Ishikawa (cell line): ENCODE results near the gene ATP4B.

Experiments used
- EGR1 ChIP-seq: IDR thresholded peaks from 2 replicates; pipeline ENCODE4 v1.6.1; 2012
- EP300 ChIP-seq: IDR thresholded peaks from 2 replicates; pipeline ENCODE4 v1.6.1; 2012; ENCODE audit warnings: borderline replicate concordance
- FOXM1 ChIP-seq: IDR thresholded peaks from 2 replicates; pipeline ENCODE4 v1.6.1; 2012; ENCODE audit warnings: low read depth, borderline replicate concordance
- NFIC ChIP-seq: IDR thresholded peaks from 2 replicates; pipeline ENCODE4 v1.6.1; 2012
- TAF1 ChIP-seq: IDR thresholded peaks from 2 replicates; pipeline ENCODE4 v1.6.1; 2012; ENCODE audit warnings: low read depth, mild to moderate bottlenecking
- TCF12 ChIP-seq: IDR thresholded peaks from 2 replicates; pipeline ENCODE4 v1.6.1; 2012; ENCODE audit warnings: low read depth
- TF ChIP-seq, protein P1 (sequence below): IDR thresholded peaks from 2 replicates; pipeline ENCODE4 v1.6.1; 2012; ENCODE audit warnings: low read depth, mild to moderate bottlenecking
- TF ChIP-seq, protein P2 (sequence below): IDR thresholded peaks from 2 replicates; pipeline ENCODE4 v1.6.1; 2012

DNA sequence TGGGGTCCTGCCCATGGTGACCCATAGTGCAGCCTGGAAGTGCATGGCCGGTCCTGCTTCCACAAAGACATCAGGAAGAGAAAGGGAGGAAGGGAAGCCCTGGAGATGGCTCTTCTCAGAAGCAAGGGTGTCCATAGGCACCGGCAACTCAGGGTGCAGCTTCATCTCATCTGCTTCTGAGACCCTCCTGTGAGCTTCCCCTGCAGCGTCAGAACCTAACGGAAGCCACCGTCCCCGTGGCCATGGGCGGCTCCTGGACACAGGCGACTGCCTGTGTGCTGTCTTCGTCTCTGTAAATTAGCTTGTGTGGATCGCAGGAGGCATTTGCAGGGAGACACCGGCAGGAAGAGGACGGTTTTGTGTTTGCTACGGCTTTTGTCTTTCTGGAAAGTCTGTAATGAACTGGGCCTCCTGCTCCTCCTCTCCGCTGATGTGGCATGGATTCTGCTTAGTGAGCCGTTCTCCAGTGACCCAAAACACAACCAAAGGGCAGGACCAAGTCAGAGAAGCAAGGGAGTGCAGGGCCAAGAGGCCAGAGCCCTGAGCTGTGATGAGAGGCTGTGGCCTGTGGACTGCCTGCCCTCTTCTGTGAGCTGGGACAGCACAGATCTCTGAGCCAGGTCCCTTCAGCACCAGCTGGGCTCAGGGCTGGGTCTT lies 2.5 kb downstream of the ATP4B start:
- TF ChIP-seq, protein P1, sequence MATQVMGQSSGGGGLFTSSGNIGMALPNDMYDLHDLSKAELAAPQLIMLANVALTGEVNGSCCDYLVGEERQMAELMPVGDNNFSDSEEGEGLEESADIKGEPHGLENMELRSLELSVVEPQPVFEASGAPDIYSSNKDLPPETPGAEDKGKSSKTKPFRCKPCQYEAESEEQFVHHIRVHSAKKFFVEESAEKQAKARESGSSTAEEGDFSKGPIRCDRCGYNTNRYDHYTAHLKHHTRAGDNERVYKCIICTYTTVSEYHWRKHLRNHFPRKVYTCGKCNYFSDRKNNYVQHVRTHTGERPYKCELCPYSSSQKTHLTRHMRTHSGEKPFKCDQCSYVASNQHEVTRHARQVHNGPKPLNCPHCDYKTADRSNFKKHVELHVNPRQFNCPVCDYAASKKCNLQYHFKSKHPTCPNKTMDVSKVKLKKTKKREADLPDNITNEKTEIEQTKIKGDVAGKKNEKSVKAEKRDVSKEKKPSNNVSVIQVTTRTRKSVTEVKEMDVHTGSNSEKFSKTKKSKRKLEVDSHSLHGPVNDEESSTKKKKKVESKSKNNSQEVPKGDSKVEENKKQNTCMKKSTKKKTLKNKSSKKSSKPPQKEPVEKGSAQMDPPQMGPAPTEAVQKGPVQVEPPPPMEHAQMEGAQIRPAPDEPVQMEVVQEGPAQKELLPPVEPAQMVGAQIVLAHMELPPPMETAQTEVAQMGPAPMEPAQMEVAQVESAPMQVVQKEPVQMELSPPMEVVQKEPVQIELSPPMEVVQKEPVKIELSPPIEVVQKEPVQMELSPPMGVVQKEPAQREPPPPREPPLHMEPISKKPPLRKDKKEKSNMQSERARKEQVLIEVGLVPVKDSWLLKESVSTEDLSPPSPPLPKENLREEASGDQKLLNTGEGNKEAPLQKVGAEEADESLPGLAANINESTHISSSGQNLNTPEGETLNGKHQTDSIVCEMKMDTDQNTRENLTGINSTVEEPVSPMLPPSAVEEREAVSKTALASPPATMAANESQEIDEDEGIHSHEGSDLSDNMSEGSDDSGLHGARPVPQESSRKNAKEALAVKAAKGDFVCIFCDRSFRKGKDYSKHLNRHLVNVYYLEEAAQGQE: no peak
- TF ChIP-seq FOXM1 (no peak), EP300 (no peak), EGR1 (no peak), TCF12 (no peak), TAF1 (no peak), NFIC (no peak)
- TF ChIP-seq, protein P2, sequence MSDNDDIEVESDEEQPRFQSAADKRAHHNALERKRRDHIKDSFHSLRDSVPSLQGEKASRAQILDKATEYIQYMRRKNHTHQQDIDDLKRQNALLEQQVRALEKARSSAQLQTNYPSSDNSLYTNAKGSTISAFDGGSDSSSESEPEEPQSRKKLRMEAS: no peak
